GM13976 (cell line): ENCODE measurements around the gene WDR3.

Source experiments
- DNase-seq: peaks from one replicate; pipeline ENCODE4 v3.0.0; 2012; ENCODE audit warnings: low spot score
- CTCF ChIP-seq: IDR thresholded peaks from 2 replicates; pipeline ENCODE4 v1.5.1; 2012; ENCODE audit warnings: borderline replicate concordance, mild to moderate bottlenecking; ENCODE audit not compliant: insufficient read depth; ENCODE audit errors: extremely low read depth, missing control alignments, control extremely low read depth
- in situ Hi-C: fragments of 300-500 bp; cut with MboI; formaldehyde crosslinking; loops from one replicate; pipeline ENCODE4 v1.12.0; 2022; ENCODE audit warnings: low sequenced_read_pairs, mixed read lengths, inconsistent platforms; ENCODE audit not compliant: unreplicated experiment

WDR3 gene

GRCh38 chr1:118004312-118004711 lies 74.8 kb downstream of the WDR3 start:
- DNase-seq: no peak
- TF ChIP-seq CTCF: no peak
- in situ Hi-C loops: no loop called here

- in situ Hi-C loops: no loop called here
- no peak for TF ChIP-seq CTCF
- no peak for DNase-seq
Observed at GRCh38 chr1:118007391-118007790, 77.9 kb downstream of the WDR3 start.

GRCh38 chr1:118008011-118008410 lies 78.5 kb downstream of the WDR3 start:
- no peak for DNase-seq
- in situ Hi-C loops: no loop called here
- TF ChIP-seq CTCF: no peak

- in situ Hi-C loops: no loop called here
Observed at GRCh38 chr1:118012515-118013124, 83.1 kb downstream of the WDR3 start.

GRCh38 chr1:118013336-118013735 lies 83.8 kb downstream of the WDR3 start:
- TF ChIP-seq CTCF: no peak
- no peak for DNase-seq
- in situ Hi-C loops: no loop called here

More at GRCh38 chr1:118012515-118013124, 83.1 kb downstream of the WDR3 start:
- DNase-seq: no peak
- TF ChIP-seq CTCF: no peak

- TF ChIP-seq CTCF: no peak
- DNase-seq: no peak
- in situ Hi-C loops: no loop called here
Observed at GRCh38 chr1:118013938-118014337, 84.4 kb downstream of the WDR3 start.
